ENCODE data around the gene PADI3. TPM values are rescaled to one million over a fixed set of nuclear protein-coding genes. Genes with fewer than 3 reads are reported as not detected.

Gene PADI3
- total RNA-seq, 1 donor from 2014 or later: 0.04 TPM

DNA sequence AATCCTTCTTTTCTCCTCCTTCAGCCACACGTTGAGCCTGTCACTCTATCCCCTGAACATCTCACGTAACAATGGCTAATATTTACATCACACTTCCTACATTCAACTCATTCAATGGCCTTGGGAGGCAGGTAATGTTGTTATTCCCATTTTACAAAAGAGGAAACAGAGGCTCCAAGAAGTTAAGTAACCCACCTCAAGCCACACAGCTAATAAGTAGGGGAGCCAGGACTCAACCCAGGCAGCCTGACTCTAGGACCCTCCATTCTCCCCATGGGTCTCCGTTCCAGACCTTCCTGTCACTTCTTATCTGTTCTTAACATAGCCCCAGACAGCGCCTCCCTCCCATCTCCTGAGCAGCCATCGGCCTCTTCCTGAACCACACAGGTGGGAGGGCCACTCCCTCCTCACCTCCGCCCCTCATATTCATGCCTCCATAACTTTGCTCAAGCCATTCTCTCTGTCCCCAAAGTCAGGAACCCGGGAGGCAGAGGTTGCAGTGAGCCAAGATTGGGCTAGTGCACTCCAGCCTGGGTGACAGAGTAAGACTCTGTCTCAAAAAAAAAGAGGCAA, 61.3 kb downstream of the PADI3 start:
- DNase-seq (ENCODE audit: low read depth): no peak
- TF ChIP-seq, protein P1, sequence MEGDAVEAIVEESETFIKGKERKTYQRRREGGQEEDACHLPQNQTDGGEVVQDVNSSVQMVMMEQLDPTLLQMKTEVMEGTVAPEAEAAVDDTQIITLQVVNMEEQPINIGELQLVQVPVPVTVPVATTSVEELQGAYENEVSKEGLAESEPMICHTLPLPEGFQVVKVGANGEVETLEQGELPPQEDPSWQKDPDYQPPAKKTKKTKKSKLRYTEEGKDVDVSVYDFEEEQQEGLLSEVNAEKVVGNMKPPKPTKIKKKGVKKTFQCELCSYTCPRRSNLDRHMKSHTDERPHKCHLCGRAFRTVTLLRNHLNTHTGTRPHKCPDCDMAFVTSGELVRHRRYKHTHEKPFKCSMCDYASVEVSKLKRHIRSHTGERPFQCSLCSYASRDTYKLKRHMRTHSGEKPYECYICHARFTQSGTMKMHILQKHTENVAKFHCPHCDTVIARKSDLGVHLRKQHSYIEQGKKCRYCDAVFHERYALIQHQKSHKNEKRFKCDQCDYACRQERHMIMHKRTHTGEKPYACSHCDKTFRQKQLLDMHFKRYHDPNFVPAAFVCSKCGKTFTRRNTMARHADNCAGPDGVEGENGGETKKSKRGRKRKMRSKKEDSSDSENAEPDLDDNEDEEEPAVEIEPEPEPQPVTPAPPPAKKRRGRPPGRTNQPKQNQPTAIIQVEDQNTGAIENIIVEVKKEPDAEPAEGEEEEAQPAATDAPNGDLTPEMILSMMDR (IDR thresholded peaks at IDR 0.05; ENCODE audit: insufficient read depth, low read length, poor library complexity, severe bottlenecking): no peak
- Histone ChIP-seq H3K36me3 (ENCODE audit: control insufficient read depth, insufficient read depth, low read length) (no peaks in the 10 kb centered on the region), H3K27me3 (ENCODE audit: control insufficient read depth, insufficient read depth, low read length) (peaks cover 4% of the 10 kb centered on the region), H3K4me3 (ENCODE audit: low read depth, low read length) (no peak overlapping the region)

DNA sequence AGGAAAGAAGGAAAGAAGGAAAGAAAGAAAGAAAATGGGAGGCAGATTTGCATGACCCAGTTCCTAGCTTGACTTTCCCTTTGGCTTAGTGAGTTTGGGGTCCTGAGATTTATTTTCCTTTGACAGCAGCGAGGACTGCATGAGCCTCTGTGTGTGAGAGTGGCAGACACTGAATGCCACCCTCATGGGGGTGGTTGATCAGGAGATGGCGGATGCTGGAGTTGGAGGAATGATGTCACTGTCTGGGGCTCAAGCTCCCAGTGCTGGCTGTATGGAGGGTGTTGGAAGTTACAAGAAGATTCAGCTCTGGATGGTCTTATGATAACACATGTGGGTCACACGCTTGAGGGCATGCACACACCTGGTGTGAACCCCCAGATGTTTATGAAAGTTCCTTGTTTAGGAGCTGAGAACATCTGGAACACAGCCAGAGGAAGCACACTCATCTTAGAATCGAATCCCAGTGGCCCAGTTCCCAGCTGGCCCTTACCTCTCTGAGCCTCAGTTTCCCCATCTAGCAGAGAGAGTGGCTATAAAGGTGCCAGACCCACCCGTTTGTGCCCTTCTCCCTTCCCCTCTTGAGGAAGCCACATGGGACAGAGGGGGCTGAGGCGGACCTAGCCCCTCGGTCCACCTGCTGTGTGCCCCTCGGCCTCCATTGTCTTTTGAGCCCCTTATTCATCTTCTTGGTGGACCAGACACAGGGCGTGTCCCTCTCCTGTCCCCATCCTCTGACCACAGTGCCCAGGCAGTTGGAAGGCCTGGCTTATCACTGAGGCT, 64.8 kb downstream of the PADI3 start:
- peaks cover 2% of the 10 kb centered on the region for H3K27me3 ChIP-seq (ENCODE audit: control insufficient read depth, insufficient read depth, low read length)

DNA sequence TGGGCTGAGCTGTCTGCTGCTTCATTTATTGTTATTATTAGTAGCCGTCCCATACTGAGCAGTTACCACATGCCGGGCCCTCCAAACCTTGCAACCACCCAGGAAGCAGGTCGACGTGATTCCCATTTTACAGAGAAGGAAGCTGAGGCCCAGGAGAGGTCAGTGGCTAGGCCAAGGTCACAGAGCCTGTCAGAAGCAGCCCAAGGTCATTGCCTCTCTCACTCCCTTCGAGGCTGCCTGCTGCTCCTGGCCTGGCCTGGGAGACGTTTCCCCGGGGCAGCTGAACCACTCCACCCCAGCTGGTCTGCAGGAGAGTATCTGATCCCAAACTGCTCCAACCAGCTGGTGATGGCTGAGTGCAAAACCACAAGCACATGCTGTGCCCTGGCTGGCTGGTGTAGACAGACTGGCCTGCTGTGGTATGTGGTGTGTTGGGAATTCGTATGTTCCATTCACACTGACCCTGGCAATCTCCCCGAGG, 65.6 kb downstream of the PADI3 start:
- TF ChIP-seq, protein P1 (IDR thresholded peaks at IDR 0.05; ENCODE audit: insufficient read depth, low read length, poor library complexity, severe bottlenecking): no peak
- no peaks in the 10 kb centered on the region for H3K36me3 ChIP-seq (ENCODE audit: control insufficient read depth, insufficient read depth, low read length)
- no peak for DNase-seq (ENCODE audit: low read depth)

More for the DNA sequence above, 64.8 kb downstream of the PADI3 start:
- no peak for DNase-seq (ENCODE audit: low read depth)
- Histone ChIP-seq H3K4me3 (ENCODE audit: low read depth, low read length) (no peak overlapping the region), H3K36me3 (ENCODE audit: control insufficient read depth, insufficient read depth, low read length) (no peaks in the 10 kb centered on the region)
- TF ChIP-seq, protein P1 (IDR thresholded peaks at IDR 0.05; ENCODE audit: insufficient read depth, low read length, poor library complexity, severe bottlenecking): no peak

DNA sequence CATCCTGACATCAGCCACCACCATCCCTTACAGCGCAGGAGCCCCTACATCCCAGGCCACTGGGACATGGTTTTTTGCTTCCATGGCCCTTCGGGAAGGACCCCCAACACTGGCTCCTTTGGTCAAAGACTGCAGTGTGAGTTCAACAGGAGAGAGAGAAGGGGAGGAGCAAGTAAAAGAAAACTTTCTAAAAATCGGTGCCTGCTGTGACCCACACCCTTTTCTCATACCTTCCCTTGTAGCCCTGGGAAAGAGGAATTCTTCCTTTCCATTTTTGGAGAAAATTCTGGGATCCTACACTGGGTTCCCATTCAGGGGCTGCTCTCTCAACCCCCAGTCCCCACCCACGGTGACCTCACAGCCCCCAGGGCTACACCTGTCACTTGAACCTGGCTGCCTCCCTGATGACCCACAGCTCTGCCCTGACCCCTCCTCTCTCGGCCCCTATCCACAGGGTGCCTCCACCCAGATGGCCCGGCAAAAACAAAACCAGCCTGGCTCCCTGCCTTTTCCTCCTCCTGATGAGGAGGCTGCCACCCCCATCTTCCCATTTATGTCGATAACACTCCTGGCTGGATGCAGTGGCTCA, 66.7 kb downstream of the PADI3 start:
- Histone ChIP-seq H3K27me3 (ENCODE audit: control insufficient read depth, insufficient read depth, low read length) (peaks cover 2% of the 10 kb centered on the region), H3K4me3 (ENCODE audit: low read depth, low read length) (no peak overlapping the region), H3K36me3 (ENCODE audit: control insufficient read depth, insufficient read depth, low read length) (no peaks in the 10 kb centered on the region)
- TF ChIP-seq, protein P1 (IDR thresholded peaks at IDR 0.05; ENCODE audit: insufficient read depth, low read length, poor library complexity, severe bottlenecking): no peak
- no peak for DNase-seq (ENCODE audit: low read depth)

More for the DNA sequence above, 65.6 kb downstream of the PADI3 start:
- no peak overlapping the region for H3K4me3 ChIP-seq (ENCODE audit: low read depth, low read length)
- H3K27me3 ChIP-seq (ENCODE audit: control insufficient read depth, insufficient read depth, low read length): peaks cover 2% of the 10 kb centered on the region

DNA sequence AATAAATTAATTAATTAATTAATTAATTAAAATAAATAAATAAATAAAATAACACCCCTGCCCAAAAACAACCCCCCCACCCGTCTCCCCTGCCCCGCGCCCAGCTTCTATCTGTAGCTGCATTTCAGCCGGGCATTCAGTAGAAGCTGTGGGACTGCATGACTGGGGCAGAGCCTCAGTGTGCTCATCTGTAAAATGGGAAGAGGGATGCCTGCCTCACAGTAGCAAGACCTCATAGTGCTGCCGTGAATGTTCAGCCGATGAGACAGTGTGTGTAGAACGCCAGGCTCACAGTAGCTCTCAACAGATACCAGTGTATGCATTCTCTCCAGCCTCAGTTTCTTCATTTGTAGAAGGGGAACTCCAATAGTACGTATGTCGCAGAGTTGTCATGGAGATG, 67.8 kb downstream of the PADI3 start:
- TF ChIP-seq, protein P1 (IDR thresholded peaks at IDR 0.05; ENCODE audit: insufficient read depth, low read length, poor library complexity, severe bottlenecking): no peak
- Histone ChIP-seq H3K4me3 (ENCODE audit: low read depth, low read length) (no peak overlapping the region), H3K36me3 (ENCODE audit: control insufficient read depth, insufficient read depth, low read length) (no peaks in the 10 kb centered on the region), H3K27me3 (ENCODE audit: control insufficient read depth, insufficient read depth, low read length) (peaks cover 2% of the 10 kb centered on the region)
- no peak for DNase-seq (ENCODE audit: low read depth)
